Subcutaneous abdominal adipose tissue (tissue), 5 donors: Measurements from ENCODE around the gene SNAPC2.
"Not testable (repeated sequence)": the region's sequence is repeated elsewhere in the genome, so short reads cannot be mapped to it uniquely, and the experiment has no call there.

ENCODE experiments used
- H3K27ac ChIP-seq: one replicate; pipeline ENCODE4 v1.7.0; 2013; ENCODE audit warnings: low read depth, mild to moderate bottlenecking, inconsistent platforms, low read length, moderate library complexity
- H3K27me3 ChIP-seq, 5 donors: one replicate each; pipeline ENCODE4 v1.7.0; 2013; ENCODE audit warnings: low read length in 5 of 5, inconsistent platforms in 1 of 5; ENCODE audit not compliant: control insufficient read depth in 5 of 5, insufficient read depth in 4 of 5
- H3K36me3 ChIP-seq, 5 donors: one replicate each; pipeline ENCODE4 v1.7.0; 2013; ENCODE audit warnings: low read length in 5 of 5; ENCODE audit not compliant: control insufficient read depth in 5 of 5, insufficient read depth in 5 of 5
- H3K4me1 ChIP-seq, 5 donors: one replicate each; pipeline ENCODE4 v1.7.0; 2013; ENCODE audit warnings: low read length in 5 of 5, mild to moderate bottlenecking in 3 of 5, moderate library complexity in 1 of 5; ENCODE audit not compliant: control insufficient read depth in 5 of 5, insufficient read depth in 5 of 5
- H3K4me3 ChIP-seq, 5 donors: one replicate each; pipeline ENCODE4 v1.7.0; 2013; ENCODE audit warnings: low read length in 5 of 5, low read depth in 1 of 5
- H3K9ac ChIP-seq, 5 donors: one replicate each; pipeline ENCODE4 v1.7.0; 2013; ENCODE audit warnings: low read length in 5 of 5, mild to moderate bottlenecking in 4 of 5, moderate library complexity in 3 of 5
- H3K9me3 ChIP-seq, 5 donors: one replicate each; pipeline ENCODE4 v1.7.0; 2013; ENCODE audit warnings: low read length in 5 of 5; ENCODE audit not compliant: control insufficient read depth in 5 of 5
- donor health status: healthy.
- donor health status: healthy.
- donor health status: healthy.
- donor health status: healthy.
- donor health status: healthy.

SNAPC2 gene

DNA sequence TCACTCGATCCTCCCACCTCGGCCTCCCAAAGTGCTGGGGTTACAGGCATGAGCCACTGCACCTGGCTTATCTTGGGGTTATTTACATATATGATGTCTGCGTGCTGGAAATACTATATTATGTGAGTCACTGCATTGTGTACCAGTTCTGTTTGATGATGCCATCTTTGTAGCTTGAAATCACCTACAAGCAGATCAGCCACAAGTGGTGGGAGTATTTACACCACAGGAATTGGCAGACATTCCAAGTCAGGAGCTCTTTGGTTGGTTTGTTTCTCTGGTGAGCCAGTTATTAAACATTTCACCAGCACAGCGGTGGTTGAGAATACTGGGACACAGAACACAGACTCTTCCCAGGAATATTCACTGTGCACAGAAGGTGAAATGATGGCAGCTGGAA is 27.8 kb downstream of the SNAPC2 start:
- H3K4me1 ChIP-seq, result peaks cover 5 to 24% (median 15%) of the 10 kb centered on the region in 5 donors
- no peaks in the 10 kb centered on the region for H3K36me3 ChIP-seq
- H3K27me3 ChIP-seq, result peaks cover 0 to 3% (median 0%) of the 10 kb centered on the region in 5 donors
- no peak overlapping the region for H3K4me3 ChIP-seq
- no peak overlapping the region for H3K27ac ChIP-seq
- H3K9ac ChIP-seq, result no peak overlapping the region
- no peaks in the 10 kb centered on the region for H3K9me3 ChIP-seq

DNA sequence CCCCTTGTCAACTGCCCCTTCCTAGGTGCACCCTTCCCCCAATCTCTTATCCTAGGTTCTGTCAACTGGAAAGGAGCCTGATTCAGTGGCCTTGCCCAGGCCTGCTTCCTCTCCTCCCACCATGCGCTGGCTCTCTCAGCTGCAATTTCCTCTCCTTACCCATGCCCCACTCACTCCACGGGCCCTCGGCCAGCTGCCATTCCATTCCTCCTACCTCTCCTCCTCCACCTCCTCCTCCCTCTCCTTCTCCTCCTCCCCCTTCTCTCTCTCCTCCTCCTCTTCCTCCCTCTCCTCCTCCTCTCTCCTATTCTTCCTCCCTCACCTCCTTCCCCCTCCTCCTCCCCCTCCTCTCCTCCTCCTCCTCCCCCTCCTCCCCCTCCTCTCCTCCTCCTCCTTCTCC is 32.9 kb downstream of the SNAPC2 start:
- peak overlapping the region in 1 of 5 donors; percentile 14 for H3K9ac ChIP-seq
- peaks cover 0 to 5% (median 1%) of the 10 kb centered on the region in 5 donors for H3K36me3 ChIP-seq
- no peak overlapping the region for H3K27ac ChIP-seq
- no peaks in the 10 kb centered on the region for H3K27me3 ChIP-seq
- no peaks in the 10 kb centered on the region for H3K9me3 ChIP-seq
- H3K4me3 ChIP-seq, result no peak overlapping the region
- H3K4me1 ChIP-seq, result peaks cover 0 to 19% (median 11%) of the 10 kb centered on the region in 5 donors

DNA sequence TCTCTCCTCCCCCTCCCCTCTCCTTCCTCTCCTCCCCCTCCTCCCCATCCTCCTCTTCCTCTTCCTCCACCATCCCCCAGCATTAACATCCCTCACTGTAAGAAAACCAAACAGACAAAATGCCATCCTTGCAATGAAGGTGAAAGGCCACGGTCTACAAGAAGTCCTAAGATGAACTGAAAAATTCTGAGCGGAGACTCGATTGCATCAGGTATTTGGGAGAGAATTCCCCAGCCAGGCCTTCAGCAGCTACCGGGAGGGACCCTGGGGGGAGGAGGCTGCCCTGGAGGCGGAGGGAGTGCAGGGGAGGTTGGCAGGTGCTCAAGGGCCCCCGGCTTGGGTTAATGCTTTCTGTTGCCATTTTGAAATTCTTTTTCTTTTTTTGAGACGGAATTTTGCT is 33.4 kb downstream of the SNAPC2 start:
- H3K36me3 ChIP-seq, result peaks cover 0 to 8% (median 5%) of the 10 kb centered on the region in 5 donors
- no peak overlapping the region for H3K27ac ChIP-seq
- H3K4me3 ChIP-seq, result no peak overlapping the region
- H3K27me3 ChIP-seq, result no peaks in the 10 kb centered on the region
- H3K4me1 ChIP-seq, result peaks cover 0 to 19% (median 11%) of the 10 kb centered on the region in 5 donors
- no peak overlapping the region for H3K9ac ChIP-seq
- H3K9me3 ChIP-seq, result no peaks in the 10 kb centered on the region

DNA sequence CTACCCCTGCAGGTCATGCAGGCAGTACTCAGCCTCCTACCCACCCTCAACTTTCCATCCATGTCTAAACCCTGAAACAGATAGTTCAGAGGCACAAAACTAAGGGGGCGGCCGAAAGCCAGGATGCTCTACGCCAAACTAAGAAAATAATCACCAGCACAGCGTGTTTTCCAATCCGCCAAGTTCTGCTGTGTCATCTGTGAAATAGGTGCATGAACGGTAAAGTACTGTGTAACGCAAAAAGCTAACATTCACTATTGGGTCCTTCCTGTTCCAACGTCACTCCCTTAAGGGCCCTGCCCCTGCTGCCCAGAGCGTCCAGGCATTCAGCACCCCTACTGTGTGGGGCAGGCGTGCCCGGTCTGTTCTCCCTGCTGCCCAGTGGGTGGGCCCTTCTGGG is 35.6 kb downstream of the SNAPC2 start:
- H3K9ac ChIP-seq, result no peak overlapping the region
- no peak overlapping the region for H3K4me3 ChIP-seq
- H3K36me3 ChIP-seq, result peaks cover 0 to 17% (median 6%) of the 10 kb centered on the region in 5 donors
- H3K4me1 ChIP-seq, result peaks cover 0 to 19% (median 11%) of the 10 kb centered on the region in 5 donors
- no peak overlapping the region for H3K27ac ChIP-seq
- no peaks in the 10 kb centered on the region for H3K9me3 ChIP-seq
- H3K27me3 ChIP-seq, result no peaks in the 10 kb centered on the region

DNA sequence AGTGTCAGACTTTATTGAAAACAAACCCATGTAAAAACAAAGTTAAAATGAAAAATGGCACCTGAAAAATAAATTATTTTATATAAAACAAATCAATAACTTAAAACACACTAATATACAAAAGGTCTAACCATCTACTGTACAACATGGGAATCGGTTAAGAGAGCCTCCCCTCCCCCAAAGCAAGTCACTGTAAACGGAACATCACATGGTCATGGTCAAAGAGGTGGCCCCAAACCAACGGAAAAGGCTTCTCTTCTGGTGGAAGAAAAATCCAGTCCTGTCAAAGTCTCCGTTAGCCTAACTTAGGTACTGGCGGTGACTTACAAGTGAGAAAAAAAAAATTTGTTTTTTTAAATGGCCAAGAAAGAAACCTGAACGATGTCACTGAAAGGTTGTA is 39.1 kb downstream of the SNAPC2 start:
- no peak overlapping the region for H3K9ac ChIP-seq
- no peaks in the 10 kb centered on the region for H3K27me3 ChIP-seq
- H3K36me3 ChIP-seq, result peaks cover 4 to 51% (median 41%) of the 10 kb centered on the region in 5 donors
- no peaks in the 10 kb centered on the region for H3K4me1 ChIP-seq
- H3K27ac ChIP-seq, result no peak overlapping the region
- no peaks in the 10 kb centered on the region for H3K9me3 ChIP-seq
- H3K4me3 ChIP-seq, result no peak overlapping the region

DNA sequence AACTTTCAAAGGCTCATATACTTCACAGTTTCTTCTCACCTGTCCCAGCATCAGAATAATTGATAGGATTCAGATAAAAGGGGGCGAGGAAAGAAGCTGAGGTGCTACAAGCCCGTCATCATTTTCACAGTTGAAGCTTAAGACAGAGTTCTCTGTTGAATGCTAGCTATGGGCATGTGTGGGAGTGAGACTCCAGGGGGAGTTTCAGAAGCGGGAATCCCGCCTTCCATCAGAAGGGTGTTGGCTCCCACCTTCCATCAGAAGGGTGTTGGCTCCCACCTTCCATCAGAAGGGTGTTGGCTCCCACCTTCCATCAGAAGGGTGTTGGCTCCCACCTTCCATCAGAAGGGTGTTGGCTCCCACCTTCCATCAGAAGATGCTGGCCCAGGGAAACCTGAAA is 40.9 kb downstream of the SNAPC2 start:
- not testable (repeated sequence) for H3K27ac ChIP-seq, H3K4me3 ChIP-seq, H3K9ac ChIP-seq, H3K9me3 ChIP-seq, H3K4me1 ChIP-seq, H3K27me3 ChIP-seq
- H3K36me3 ChIP-seq, result peaks cover 4 to 70% (median 59%) of the 10 kb centered on the region in 5 donors

DNA sequence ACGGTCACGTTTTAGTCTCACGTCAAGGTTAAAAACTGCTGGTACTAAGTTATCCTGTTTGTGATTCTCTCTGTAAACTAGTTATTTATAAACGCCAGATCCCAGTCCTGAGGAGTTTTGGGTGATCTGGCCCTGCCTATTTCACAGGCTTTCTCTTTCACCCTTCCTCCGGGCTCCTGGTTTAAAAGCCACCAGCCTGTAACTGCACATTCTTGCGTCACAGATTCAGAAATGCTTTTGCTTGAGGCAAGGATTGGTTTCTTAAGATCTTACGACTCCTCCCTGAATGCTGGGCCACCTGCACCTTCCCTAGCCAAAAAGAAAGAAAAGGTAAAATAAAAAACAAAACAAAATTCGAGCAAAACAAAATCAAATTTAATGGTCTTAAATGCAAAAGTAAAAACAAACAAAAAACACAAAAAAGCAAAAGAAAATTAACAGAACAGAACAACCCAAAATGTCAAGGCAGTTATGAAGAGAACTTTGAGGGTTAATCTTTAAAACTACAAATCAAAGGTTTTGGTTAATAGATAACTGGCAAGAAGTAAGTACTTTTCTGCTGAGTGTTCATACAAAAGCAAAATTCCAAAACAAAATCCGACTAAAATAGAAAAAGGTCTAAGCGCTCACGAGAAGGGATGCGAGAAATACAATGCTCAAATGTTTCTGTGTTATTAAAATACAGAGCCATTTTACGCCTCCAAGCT is 41.9 kb downstream of the SNAPC2 start:
- H3K27me3 ChIP-seq, result no peaks in the 10 kb centered on the region
- H3K9ac ChIP-seq, result no peak overlapping the region
- H3K27ac ChIP-seq, result no peak overlapping the region
- H3K36me3 ChIP-seq, result peaks cover 4 to 80% (median 69%) of the 10 kb centered on the region in 5 donors
- no peaks in the 10 kb centered on the region for H3K9me3 ChIP-seq
- no peaks in the 10 kb centered on the region for H3K4me1 ChIP-seq
- no peak overlapping the region for H3K4me3 ChIP-seq

DNA sequence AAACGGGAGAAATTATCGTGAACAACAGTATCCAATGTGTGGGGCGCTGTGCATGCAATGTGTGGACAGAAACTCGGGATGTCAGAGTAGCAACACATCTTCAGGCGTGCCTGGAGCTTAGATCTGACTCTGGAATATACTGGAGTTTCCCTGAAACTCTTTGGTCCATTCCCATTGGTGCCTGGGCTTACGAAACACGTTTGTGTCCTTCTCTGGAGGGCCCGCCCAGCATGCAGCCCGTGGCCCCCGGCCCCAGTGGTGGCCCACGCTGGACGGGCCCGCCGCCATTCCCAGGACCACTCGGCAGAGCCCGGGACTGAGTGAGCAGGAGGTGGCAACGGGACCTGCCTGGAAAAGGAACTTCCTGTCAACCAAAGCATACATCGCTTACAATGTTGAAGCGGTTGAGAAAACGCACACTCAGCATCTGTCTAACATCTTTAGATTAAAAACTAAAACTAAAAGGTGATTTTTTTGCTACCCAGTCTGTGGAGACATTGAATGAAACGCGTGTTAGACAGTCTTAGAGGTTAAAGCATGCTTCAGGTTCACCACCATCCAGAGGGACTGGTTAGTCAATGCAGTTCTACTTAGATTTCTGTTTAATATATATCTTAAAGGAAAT is 42.6 kb downstream of the SNAPC2 start:
- Histone ChIP-seq H3K4me1 (no peaks in the 10 kb centered on the region), H3K27ac (no peak overlapping the region), H3K4me3 (no peak overlapping the region), H3K9me3 (no peaks in the 10 kb centered on the region), H3K27me3 (no peaks in the 10 kb centered on the region), H3K9ac (no peak overlapping the region), H3K36me3 (peaks cover 4 to 83% (median 76%) of the 10 kb centered on the region in 5 donors)

DNA sequence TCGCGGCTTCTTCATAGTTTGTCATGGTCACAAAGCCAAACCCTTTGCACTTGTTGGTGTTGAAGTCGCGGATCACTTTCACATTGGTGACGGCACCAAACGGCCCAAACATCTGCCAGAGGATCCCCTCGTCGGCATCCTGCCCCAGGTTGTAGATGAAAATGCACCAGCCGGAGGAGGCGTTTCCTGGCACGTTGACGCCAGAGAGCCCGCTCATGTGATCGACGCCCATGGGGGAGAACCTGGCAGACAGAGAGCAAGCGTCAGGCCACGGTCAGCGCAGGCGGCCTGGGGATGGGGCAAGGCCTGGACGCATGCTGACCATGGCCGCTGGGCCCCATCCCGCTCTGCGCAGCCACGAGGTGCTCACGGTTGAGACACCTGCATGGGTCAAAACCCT is 43.4 kb downstream of the SNAPC2 start:
- H3K4me3 ChIP-seq, result no peak overlapping the region
- H3K36me3 ChIP-seq, result peaks cover 4 to 88% (median 78%) of the 10 kb centered on the region in 5 donors
- no peak overlapping the region for H3K27ac ChIP-seq

DNA sequence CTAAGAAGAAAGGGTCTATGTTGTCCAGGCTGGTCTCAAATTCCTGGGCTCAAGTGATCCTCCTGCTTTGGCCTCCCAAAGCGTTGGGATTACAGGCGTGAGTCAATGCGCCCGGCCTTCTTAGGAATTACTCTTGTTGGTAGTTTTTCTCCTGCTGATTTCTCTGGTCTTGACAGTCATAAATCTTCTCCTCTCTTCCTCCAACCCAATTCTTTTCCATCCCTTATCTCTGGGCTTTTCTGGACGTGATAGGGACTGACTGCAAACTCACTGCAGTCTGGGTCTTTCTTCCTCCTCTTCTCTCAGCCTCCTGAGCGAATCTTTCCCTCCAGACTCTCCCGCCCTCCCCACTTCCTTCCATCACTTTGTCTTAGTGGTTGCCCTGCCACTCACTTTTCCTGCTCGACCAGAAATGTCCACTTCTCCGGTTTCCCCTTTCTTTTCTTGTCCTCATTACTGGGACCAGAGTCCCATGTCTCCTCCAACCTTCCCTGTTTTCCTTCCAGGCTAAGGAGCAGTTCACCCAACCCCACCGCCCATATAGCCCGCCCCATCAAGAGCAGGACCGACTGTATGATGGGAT is 45.2 kb downstream of the SNAPC2 start:
- H3K9ac ChIP-seq, result no peak overlapping the region
- H3K4me1 ChIP-seq, result no peaks in the 10 kb centered on the region
- no peak overlapping the region for H3K27ac ChIP-seq
- H3K27me3 ChIP-seq, result no peaks in the 10 kb centered on the region
- no peak overlapping the region for H3K4me3 ChIP-seq
- no peaks in the 10 kb centered on the region for H3K9me3 ChIP-seq
- peaks cover 4 to 93% (median 83%) of the 10 kb centered on the region in 5 donors for H3K36me3 ChIP-seq

More for the DNA sequence above, 43.4 kb downstream of the SNAPC2 start:
- Histone ChIP-seq H3K9me3 (no peaks in the 10 kb centered on the region), H3K27me3 (no peaks in the 10 kb centered on the region), H3K4me1 (no peaks in the 10 kb centered on the region), H3K9ac (no peak overlapping the region)
